C4-2B (cell line): Measurements from ENCODE around the gene SPTLC1.

Experiments used
- ZFX ChIP-seq: fragments of 450-650 bp; IDR thresholded peaks from 2 replicates; pipeline ENCODE4 v1.6.1; 2017
- TF ChIP-seq, protein P1 (sequence below): fragments of 450-650 bp; conservative IDR thresholded peaks from 2 replicates; pipeline ENCODE4 v1.5.1; 2017; ENCODE audit warnings: mild to moderate bottlenecking

DNA sequence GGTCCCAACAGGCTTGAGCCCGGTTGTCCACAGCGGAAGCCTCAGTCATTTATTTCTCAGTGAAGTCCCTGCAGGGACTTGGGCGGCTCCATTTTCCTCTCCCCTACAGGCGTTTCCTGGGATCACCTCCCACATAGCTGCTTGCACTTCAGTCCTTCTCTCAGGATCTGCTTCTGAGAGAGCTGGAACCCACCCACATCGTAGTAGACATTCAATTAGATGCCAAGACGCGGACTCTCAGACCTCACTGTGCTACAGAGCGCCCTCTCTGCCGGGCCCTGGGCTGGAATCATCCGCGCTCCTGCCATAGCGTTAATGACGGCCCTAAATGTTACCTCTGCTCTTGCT is 111.2 kb downstream of the SPTLC1 start:
- TF ChIP-seq, protein P1, sequence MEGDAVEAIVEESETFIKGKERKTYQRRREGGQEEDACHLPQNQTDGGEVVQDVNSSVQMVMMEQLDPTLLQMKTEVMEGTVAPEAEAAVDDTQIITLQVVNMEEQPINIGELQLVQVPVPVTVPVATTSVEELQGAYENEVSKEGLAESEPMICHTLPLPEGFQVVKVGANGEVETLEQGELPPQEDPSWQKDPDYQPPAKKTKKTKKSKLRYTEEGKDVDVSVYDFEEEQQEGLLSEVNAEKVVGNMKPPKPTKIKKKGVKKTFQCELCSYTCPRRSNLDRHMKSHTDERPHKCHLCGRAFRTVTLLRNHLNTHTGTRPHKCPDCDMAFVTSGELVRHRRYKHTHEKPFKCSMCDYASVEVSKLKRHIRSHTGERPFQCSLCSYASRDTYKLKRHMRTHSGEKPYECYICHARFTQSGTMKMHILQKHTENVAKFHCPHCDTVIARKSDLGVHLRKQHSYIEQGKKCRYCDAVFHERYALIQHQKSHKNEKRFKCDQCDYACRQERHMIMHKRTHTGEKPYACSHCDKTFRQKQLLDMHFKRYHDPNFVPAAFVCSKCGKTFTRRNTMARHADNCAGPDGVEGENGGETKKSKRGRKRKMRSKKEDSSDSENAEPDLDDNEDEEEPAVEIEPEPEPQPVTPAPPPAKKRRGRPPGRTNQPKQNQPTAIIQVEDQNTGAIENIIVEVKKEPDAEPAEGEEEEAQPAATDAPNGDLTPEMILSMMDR, result no peak
- TF ChIP-seq ZFX, result no peak
